ENCODE data around the gene CLDN5. TPM values are rescaled to one million over a fixed set of nuclear protein-coding genes. Genes with fewer than 3 reads are reported as not detected.

The CLDN5 gene
- total and polyA plus RNA-seq, 2 experiments from 2014 or later: 2.0 to 3.2 TPM

- no peak overlapping the region for H2AFZ ChIP-seq
Observed at GRCh38 chr22:19526702-19527111, 2.5 kb upstream of the CLDN5 start.

More at GRCh38 chr22:19526702-19527111, 2.5 kb upstream of the CLDN5 start:
- Histone ChIP-seq H3F3A (replicated peaks; ENCODE audit: low read depth) (peaks cover 11% of the 10 kb centered on the region; the same call in 1 of the 2 replicates), H3K4me2 (no peak overlapping the region), H3K4me1 (ENCODE audit: insufficient read depth) (peaks cover 8% of the 10 kb centered on the region; the same call in 1 of the 2 replicates), H3K27me3 (ENCODE audit: insufficient read depth) (peaks cover 38% of the 10 kb centered on the region), H3K9me2 (ENCODE audit: insufficient read depth) (no peaks in the 10 kb centered on the region), H3K4me3 (no peak overlapping the region), H3K79me2 (replicated peaks; ENCODE audit: insufficient read depth) (no peaks in the 10 kb centered on the region), H3K36me3 (ENCODE audit: insufficient read depth) (no peaks in the 10 kb centered on the region), H3K27ac (ENCODE audit: low read depth) (no peak overlapping the region), H4K20me1 (replicated peaks; ENCODE audit: insufficient read depth) (no peaks in the 10 kb centered on the region)
- no peaks in the 10 kb centered on the region for H3K9me3 Mint-ChIP-seq
- no peak for DNase-seq (ENCODE audit: low spot score)
- no peaks in the 10 kb centered on the region for H3K36me3 Mint-ChIP-seq (ENCODE audit: low read depth)
- no peak overlapping the region for H3K4me3 Mint-ChIP-seq
- H3K4me1 Mint-ChIP-seq: peaks cover 9% of the 10 kb centered on the region
- TF ChIP-seq ZNF331 (CRISPR knock-in tag; IDR thresholded peaks at IDR 0.05; ENCODE audit: low read depth) (no peak), ZNF462 (CRISPR knock-in tag; IDR thresholded peaks at IDR 0.05) (no peak), ETS1 (IDR thresholded peaks at IDR 0.05) (no peak), ZNF114 (CRISPR knock-in tag; IDR thresholded peaks at IDR 0.05) (no peak), CTCF (conservative IDR thresholded peaks at IDR 0.05; ENCODE audit: low read depth in 2 of 2) (no peak), NANOG (IDR thresholded peaks at IDR 0.05; ENCODE audit: borderline replicate concordance) (no peak), JUNB (IDR thresholded peaks at IDR 0.05; ENCODE audit: unreplicated experiment) (no peak), EZH2phosphoT487 (IDR thresholded peaks at IDR 0.05; ENCODE audit: unreplicated experiment) (no peak), CREB1 (CRISPR knock-in tag; IDR thresholded peaks at IDR 0.05; ENCODE audit: low read depth) (no peak)
- peaks cover 33% of the 10 kb centered on the region for H3K27me3 Mint-ChIP-seq (ENCODE audit: insufficient read depth, low read depth, poor library complexity)
- no peak overlapping the region for H3K27ac Mint-ChIP-seq
- ATAC-seq: no peak
